KMS-11 (cell line): ENCODE measurements around the gene ANO3.

Experiments
- H2AFZ ChIP-seq: fragments of 200-600 bp; sonication (generic); 2 replicates; pipeline ENCODE4 v1.6.1; 2016; ENCODE audit warnings: antibody characterized with exemption, mixed run types, low read depth
- H3K27ac ChIP-seq: fragments of 200-600 bp; sonication (generic); 2 replicates; pipeline ENCODE4 v1.6.1; 2016; ENCODE audit warnings: mild to moderate bottlenecking, mixed run types
- H3K27me3 ChIP-seq: fragments of 200-600 bp; sonication (generic); 2 replicates; pipeline ENCODE4 v1.6.1; 2017; ENCODE audit warnings: mild to moderate bottlenecking, low read depth, mixed run types, moderate library complexity; ENCODE audit not compliant: insufficient read depth
- H3K36me3 ChIP-seq: fragments of 200-600 bp; sonication (generic); 2 replicates; pipeline ENCODE4 v1.6.1; 2017; ENCODE audit warnings: mild to moderate bottlenecking, mixed run types; ENCODE audit not compliant: insufficient read depth
- H3K4me1 ChIP-seq: fragments of 200-600 bp; sonication (generic); 2 replicates; pipeline ENCODE4 v1.6.1; 2016; ENCODE audit warnings: mild to moderate bottlenecking, low read depth, mixed run types; ENCODE audit not compliant: poor library complexity, severe bottlenecking
- H3K4me2 ChIP-seq: fragments of 200-600 bp; sonication (generic); 2 replicates; pipeline ENCODE4 v1.7.0; 2016; ENCODE audit warnings: mild to moderate bottlenecking, mixed run types
- H3K4me3 ChIP-seq: fragments of 200-600 bp; sonication (generic); IDR thresholded peaks from 2 replicates; pipeline ENCODE4 v1.6.1; 2017; ENCODE audit warnings: low read depth, low read length, mixed read lengths; ENCODE audit not compliant: insufficient read depth
- H3K79me2 ChIP-seq: fragments of 200-600 bp; sonication (generic); 2 replicates; pipeline ENCODE4 v1.6.1; 2016; ENCODE audit warnings: low read depth, mixed run types; ENCODE audit not compliant: insufficient read depth
- H3K9ac ChIP-seq: fragments of 200-600 bp; sonication (generic); 2 replicates; pipeline ENCODE4 v1.6.1; 2016; ENCODE audit warnings: mild to moderate bottlenecking, mixed run types
- H4K20me1 ChIP-seq: fragments of 200-600 bp; sonication (generic); 2 replicates; pipeline ENCODE4 v1.6.1; 2016; ENCODE audit warnings: mild to moderate bottlenecking, mixed run types; ENCODE audit not compliant: insufficient read depth
- CTCF ChIP-seq: fragments of 200-600 bp; sonication (generic); conservative IDR thresholded peaks from 2 replicates; pipeline ENCODE4 v1.6.1; 2017; ENCODE audit warnings: low read depth, mild to moderate bottlenecking, antibody characterized with exemption, low read length, moderate library complexity, mixed read lengths

Gene ANO3

DNA sequence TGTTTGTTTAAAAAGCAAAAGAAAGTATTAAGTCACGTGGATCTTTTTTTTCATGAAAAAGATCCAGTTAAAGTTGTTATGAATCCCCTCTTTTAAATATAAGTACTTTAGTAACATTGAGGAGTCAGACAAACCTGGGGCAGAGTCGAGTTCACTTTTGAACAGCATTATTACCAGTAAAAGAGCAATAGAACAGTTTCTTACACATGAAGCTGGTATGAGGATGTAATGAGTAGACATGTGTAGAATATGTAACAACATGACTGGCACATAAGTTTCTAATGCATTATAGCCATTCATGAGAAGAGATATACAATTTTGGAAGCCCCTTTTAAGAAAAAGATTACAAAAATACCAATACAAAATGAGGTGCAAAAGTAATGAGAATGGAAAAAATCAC is 247.8 kb downstream of the ANO3 start:
- Histone ChIP-seq H3K27ac (no peak overlapping the region), H3K36me3 (no peaks in the 10 kb centered on the region), H3K79me2 (no peaks in the 10 kb centered on the region), H4K20me1 (no peaks in the 10 kb centered on the region), H3K4me1 (no peaks in the 10 kb centered on the region), H2AFZ (no peak overlapping the region), H3K27me3 (no peaks in the 10 kb centered on the region), H3K4me2 (no peak overlapping the region), H3K9ac (no peak overlapping the region), H3K4me3 (no peak overlapping the region)
- no peak for TF ChIP-seq CTCF

DNA sequence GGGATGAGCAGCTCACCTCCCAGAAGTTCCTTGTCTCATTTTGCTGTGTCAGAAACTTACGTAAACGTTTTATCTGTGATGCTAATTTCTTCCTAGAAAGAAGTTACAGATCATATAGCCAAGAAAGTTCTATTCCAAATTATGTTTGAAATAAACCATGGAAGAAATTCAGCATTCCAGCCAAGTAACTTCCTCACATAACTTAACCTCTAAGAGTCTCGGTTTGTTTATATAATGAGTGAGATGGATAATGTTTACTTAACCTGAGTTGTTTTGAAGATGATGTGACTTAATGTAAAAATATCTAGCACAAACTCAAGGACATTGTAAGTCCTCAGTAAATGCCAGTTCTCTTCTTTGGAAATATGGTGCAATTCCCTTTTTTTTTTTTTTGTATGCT is 249.0 kb downstream of the ANO3 start:
- H4K20me1 ChIP-seq = no peaks in the 10 kb centered on the region
- no peak overlapping the region for H2AFZ ChIP-seq
- no peaks in the 10 kb centered on the region for H3K27me3 ChIP-seq
- no peak overlapping the region for H3K4me3 ChIP-seq
- no peak overlapping the region for H3K9ac ChIP-seq
- H3K36me3 ChIP-seq = no peaks in the 10 kb centered on the region
- no peak for TF ChIP-seq CTCF
- H3K4me2 ChIP-seq = no peak overlapping the region
- no peak overlapping the region for H3K27ac ChIP-seq
- no peaks in the 10 kb centered on the region for H3K4me1 ChIP-seq
- no peaks in the 10 kb centered on the region for H3K79me2 ChIP-seq

- Histone ChIP-seq H4K20me1 (no peaks in the 10 kb centered on the region), H3K4me3 (no peak overlapping the region), H3K4me1 (no peaks in the 10 kb centered on the region), H3K36me3 (no peaks in the 10 kb centered on the region), H3K9ac (no peak overlapping the region), H3K27me3 (no peaks in the 10 kb centered on the region), H3K27ac (no peak overlapping the region), H2AFZ (no peak overlapping the region), H3K79me2 (no peaks in the 10 kb centered on the region), H3K4me2 (no peak overlapping the region)
- no peak for TF ChIP-seq CTCF
Observed at GRCh38 chr11:26583550-26583949, 251.6 kb downstream of the ANO3 start.

DNA sequence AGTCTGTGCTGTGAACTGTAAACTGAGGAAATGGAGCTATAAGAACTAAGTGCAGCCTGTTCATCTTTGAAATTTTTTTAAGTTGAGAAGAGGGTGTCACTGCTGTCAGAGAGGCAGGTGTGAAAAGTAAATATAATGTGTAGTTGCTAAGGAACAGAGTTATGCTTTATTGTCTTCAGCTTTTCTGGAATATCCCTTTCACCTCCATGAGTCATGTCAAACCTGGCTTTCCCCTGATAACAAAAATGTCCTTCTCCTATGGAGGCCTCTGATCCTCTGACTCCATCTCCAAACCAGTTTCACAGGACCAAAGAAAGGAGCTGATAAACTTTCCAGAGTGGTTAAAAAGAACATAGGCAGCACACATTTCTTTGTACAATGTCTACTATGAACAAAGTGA is 252.9 kb downstream of the ANO3 start:
- H3K4me3 ChIP-seq = no peak overlapping the region
- no peak overlapping the region for H2AFZ ChIP-seq
- no peaks in the 10 kb centered on the region for H4K20me1 ChIP-seq
- H3K36me3 ChIP-seq = no peaks in the 10 kb centered on the region
- H3K4me2 ChIP-seq = no peak overlapping the region
- no peak overlapping the region for H3K9ac ChIP-seq
- H3K27ac ChIP-seq = no peak overlapping the region
- H3K4me1 ChIP-seq = no peaks in the 10 kb centered on the region
- no peaks in the 10 kb centered on the region for H3K79me2 ChIP-seq
- no peaks in the 10 kb centered on the region for H3K27me3 ChIP-seq
- no peak for TF ChIP-seq CTCF

GRCh38 chr11:26587073-26587472 is 255.1 kb downstream of the ANO3 start:
- no peak for TF ChIP-seq CTCF
- H3K4me1 ChIP-seq = no peaks in the 10 kb centered on the region
- H3K79me2 ChIP-seq = no peaks in the 10 kb centered on the region
- H3K36me3 ChIP-seq = no peaks in the 10 kb centered on the region
- H3K4me2 ChIP-seq = no peak overlapping the region
- H3K4me3 ChIP-seq = no peak overlapping the region
- H4K20me1 ChIP-seq = no peaks in the 10 kb centered on the region
- H2AFZ ChIP-seq = no peak overlapping the region
- H3K9ac ChIP-seq = no peak overlapping the region
- H3K27me3 ChIP-seq = no peaks in the 10 kb centered on the region
- H3K27ac ChIP-seq = no peak overlapping the region
